Fibroblast of lung (primary cell): ENCODE measurements around the gene RBBP5.

Experiments used
- CTCF ChIP-seq, 2 donors: IDR thresholded peaks in 1 of 2; conservative IDR thresholded peaks in 1 of 2; 1 replicate in 1 of 2; 2 replicates in 1 of 2; pipeline ENCODE4 v1.5.1; 2011 to 2012; ENCODE audit warnings: low read length in 2 of 2, control low read depth in 1 of 2, inconsistent platforms in 1 of 2, low read depth in 1 of 2, mild to moderate bottlenecking in 1 of 2
- EZH2 ChIP-seq: IDR thresholded peaks from 2 replicates; pipeline ENCODE4 v1.5.1; 2012; ENCODE audit warnings: low read length, control low read depth, mild to moderate bottlenecking; ENCODE audit errors: missing control alignments

- no peak for TF ChIP-seq CTCF (conservative IDR thresholded peaks at IDR 0.05 in 1 of 2, IDR thresholded peaks at IDR 0.05 in 1 of 2; ENCODE audit: low read depth in 1 of 2, low read length in 2 of 2)
- TF ChIP-seq EZH2: no peak
Observed at GRCh38 chr1:205091043-205091740, 30.6 kb downstream of the RBBP5 start.
